GM12891 (cell line): ENCODE results near the gene APC.

Experiments used
- POLR2A ChIP-seq: IDR thresholded peaks from 2 replicates; pipeline ENCODE4 v1.6.1; 2011; ENCODE audit warnings: low read depth, low read length, control low read depth
- POLR2AphosphoS5 ChIP-seq: IDR thresholded peaks from 2 replicates; pipeline ENCODE4 v1.6.1; 2011; ENCODE audit warnings: low read depth, low read length, control low read depth
- SPI1 ChIP-seq: IDR thresholded peaks from 2 replicates; pipeline ENCODE4 v1.6.1; 2011; ENCODE audit warnings: low read depth, low read length, control low read depth
- TAF1 ChIP-seq: IDR thresholded peaks from 2 replicates; pipeline ENCODE4 v1.6.1; 2011; ENCODE audit warnings: low read depth, low read length, control low read depth

GRCh38 chr5:112854651-112855050 is 117.0 kb downstream of the APC start:
- TF ChIP-seq TAF1: no peak
- no peak for TF ChIP-seq POLR2AphosphoS5
- no peak for TF ChIP-seq POLR2A
- TF ChIP-seq SPI1: no peak
